GM19043 (cell line): ENCODE results near the gene MCRIP1.

Source experiments
- ATAC-seq: cut with Tn5 transposase; IDR thresholded peaks from one replicate; pipeline ENCODE4 v1.9.1; 2021; ENCODE audit warnings: low read depth; ENCODE audit not compliant: unreplicated experiment

Gene MCRIP1

GRCh38 chr17:81807210-81807719, 25.8 kb downstream of the MCRIP1 start:
- ATAC-seq: no peak

GRCh38 chr17:81806461-81807209, 26.5 kb downstream of the MCRIP1 start:
- ATAC-seq: no peak

- no peak for ATAC-seq
These were observed 27.2 kb downstream of the MCRIP1 start for GRCh38 chr17:81805707-81806460.

GRCh38 chr17:81804559-81805399, 28.3 kb downstream of the MCRIP1 start:
- ATAC-seq: no peak

- ATAC-seq: no peak
These were observed 29.1 kb downstream of the MCRIP1 start, which contains the start of gene GCGR for GRCh38 chr17:81803728-81804558. Gene GCGR, plus strand, starts transcription at chr17:81804150. Its CDS starts 4,869 bp downstream, at chr17:81809019.

GRCh38 chr17:81802856-81803643, 30.0 kb downstream of the MCRIP1 start:
- ATAC-seq: no peak

- ATAC-seq: no peak
These were observed 30.9 kb downstream of the MCRIP1 start for GRCh38 chr17:81802048-81802758.

GRCh38 chr17:81801327-81801726, 31.8 kb downstream of the MCRIP1 start:
- no peak for ATAC-seq

- no peak for ATAC-seq
These were observed 38.6 kb downstream of the MCRIP1 start for GRCh38 chr17:81794509-81794908.

GRCh38 chr17:81794074-81794476, 39.0 kb downstream of the MCRIP1 start:
- ATAC-seq: no peak

GRCh38 chr17:81792675-81793615, 40.1 kb downstream of the MCRIP1 start:
- ATAC-seq: no peak
